ENCODE measurements around the gene ADARB2.

The ADARB2 gene

DNA sequence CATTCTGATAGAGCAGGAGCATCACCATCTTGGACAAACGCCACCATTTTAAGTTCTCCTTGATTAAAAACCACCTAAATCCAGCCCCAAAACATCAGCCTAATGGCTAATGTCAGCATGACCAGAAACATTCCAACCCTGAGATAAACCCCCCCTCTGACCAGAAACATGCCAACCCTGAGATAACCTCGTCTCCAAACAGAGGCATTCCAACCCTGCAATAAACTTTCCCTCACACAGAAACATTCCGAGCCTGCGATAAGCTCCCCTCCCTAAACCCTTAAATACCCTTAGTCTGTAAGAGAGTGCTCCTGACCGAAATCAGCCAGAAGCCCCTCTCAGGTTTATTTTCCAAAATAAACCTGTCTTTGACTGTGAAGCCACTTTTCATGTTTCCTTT lies 76.5 kb downstream of the ADARB2 start:
- no peak for DNase-seq

GRCh38 chr10:1660386-1660785 lies 76.9 kb downstream of the ADARB2 start:
- no peak for DNase-seq

DNA sequence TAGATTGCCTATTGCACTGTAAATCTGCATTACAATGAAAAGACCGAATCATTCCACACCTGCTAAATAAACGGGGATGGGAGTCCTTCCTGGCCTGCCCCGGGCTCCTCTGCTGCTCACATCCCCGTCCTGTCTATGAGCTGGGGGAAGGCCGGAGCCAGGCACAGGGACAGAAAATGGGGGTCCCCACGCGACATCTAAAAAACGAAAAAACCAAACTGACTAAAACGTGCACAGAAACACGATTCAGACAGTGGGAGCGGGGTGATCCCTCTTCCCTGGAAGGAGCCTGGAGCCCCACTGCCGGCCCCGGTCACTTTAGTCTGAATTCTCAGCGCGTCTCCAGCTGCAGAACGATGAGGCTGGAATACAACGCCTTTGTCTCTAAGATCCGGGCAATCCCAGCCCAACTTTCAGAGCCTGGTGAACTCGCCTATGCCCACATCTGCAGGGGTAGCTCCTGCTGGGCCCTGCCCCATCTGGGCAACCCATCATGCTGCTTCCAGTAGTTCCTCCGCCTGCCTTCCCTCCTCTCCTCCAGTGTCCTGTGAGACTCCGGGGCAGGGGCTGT lies 78.0 kb downstream of the ADARB2 start:
- no peak for DNase-seq

GRCh38 chr10:1658658-1659057 lies 78.7 kb downstream of the ADARB2 start:
- no peak for DNase-seq

DNA sequence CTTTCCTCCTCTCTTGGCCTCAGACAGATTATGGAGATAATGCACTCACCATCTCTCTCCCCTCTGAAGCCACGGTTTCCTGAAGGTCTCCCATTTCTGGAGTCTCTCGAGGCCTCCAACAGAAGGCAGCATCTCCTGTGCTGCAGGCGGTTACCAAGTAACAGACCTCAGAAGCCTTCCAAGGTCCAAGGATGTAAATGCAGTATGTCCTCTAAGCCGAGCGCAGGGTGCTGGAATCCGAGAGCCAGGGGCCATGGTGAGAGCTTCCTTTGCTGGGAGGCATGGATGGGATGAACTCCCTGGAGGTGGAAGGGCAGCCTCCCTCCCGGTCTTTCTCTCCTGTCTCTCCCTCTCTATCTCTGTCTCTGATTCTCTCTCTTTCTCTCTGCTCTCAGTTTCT lies 79.8 kb downstream of the ADARB2 start:
- no peak for DNase-seq

GRCh38 chr10:1655367-1655766 lies 82.0 kb downstream of the ADARB2 start:
- no peak for DNase-seq

- DNase-seq, result no peak
Observed at GRCh38 chr10:1654811-1655356, 82.4 kb downstream of the ADARB2 start.

DNA sequence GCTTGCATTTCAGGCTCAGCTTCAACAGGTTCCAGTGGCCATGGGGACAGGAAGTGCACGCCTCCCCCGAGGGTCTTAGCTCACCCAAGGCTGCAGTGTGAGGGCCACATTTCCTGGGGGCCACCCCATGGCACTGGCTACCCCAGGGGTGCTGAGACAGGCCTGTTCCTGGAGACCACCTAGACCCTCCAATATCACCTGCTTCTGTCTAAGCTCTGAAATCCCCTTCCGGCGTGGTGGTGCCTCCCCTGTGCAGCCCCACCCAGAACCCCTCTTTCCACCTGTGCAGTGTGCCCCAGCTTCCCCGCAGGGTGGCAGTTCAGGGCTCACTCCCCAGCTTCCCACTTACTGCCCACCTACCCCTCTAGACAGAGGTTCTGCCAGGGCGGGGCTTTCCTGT lies 83.1 kb downstream of the ADARB2 start:
- no peak for DNase-seq

- no peak for DNase-seq
Observed at GRCh38 chr10:1653321-1653720, 84.0 kb downstream of the ADARB2 start.

GRCh38 chr10:1652151-1652550 lies 85.2 kb downstream of the ADARB2 start:
- DNase-seq, result no peak

DNA sequence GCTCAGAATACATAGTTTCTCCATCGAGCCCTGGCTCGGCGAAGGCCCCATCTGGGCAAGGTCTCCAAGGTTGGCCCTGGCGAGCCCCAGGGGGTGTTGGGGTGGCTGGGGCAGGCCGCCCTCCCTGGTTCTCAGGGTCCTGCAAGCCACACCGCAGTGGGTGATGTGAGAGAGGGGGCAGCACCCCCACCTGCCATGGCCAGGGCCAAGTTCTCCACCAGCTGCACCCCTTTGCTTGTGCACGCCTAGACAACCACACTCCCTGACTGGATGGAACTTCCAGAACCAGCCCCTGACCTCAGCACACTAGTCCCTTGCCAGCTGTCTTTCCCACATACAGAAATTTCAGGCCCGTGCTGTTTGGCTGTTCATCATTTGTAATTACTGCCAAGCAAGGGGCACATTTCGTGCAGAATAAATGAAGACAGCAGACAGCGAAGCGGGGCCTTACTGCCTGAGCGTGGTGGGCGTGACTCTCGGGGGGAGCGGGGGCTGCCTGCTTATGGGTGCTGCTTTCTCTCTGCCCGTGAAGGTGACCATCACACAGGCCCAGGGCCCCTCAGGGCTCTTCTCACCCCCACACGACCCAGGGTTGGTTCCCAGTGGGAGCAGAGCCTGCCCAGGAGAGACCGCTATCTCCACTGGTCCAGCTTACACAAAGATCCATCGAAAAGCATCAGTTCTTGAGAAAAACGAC lies 85.9 kb downstream of the ADARB2 start:
- no peak for DNase-seq

DNA sequence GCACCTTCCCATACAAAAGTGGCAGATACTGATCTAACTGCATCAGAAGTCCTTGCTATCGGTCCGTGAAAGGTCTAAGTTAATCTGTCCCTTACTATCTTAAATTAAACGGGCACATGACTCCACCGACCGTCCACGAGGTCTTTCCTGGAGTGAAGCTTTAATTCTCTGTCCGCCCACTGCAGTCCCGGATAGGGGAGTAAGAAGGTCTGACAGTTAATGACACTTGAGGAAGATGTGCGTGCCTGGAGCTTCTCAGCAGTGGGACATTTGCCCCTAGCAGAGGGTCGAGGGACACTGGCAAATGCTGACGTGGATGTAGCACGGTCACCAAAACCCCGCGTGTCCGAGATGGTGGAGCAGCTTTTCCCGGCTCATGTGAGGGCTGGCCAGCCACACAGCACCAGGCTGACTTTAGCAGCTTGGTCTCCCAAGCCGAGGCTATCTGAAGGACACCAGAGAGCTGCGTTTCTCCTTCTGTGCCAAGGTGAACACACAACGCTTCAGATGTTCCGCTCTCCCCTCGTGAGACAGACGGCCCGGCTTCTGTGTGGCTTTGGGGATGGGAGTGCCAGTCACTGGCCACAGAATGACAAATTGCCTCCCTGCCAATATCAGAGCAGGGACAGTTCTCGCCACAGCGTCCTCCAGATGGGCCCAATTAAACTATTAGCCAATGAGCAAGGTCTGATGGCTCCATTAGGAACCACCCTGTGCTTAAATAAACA lies 86.6 kb downstream of the ADARB2 start:
- no peak for DNase-seq

DNA sequence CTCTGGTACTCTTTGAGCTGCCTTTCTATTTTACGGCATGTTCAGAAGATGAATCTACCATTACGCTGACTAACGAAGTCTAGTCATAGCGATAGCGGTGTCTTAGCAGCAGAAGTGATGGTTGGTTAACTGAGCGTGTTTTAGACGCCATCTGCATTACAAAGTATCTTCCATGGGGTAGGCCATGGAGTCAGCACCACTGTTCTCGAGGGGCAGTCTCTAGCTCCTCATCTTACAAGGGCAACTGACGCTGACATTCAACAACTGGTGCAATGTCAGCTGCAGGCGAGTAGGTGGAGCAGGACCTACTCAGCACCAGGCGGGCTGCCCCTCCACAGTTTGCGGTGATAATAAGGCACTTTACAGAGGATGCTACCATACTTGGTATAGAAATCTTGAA lies 88.7 kb downstream of the ADARB2 start:
- DNase-seq, result no peak

DNA sequence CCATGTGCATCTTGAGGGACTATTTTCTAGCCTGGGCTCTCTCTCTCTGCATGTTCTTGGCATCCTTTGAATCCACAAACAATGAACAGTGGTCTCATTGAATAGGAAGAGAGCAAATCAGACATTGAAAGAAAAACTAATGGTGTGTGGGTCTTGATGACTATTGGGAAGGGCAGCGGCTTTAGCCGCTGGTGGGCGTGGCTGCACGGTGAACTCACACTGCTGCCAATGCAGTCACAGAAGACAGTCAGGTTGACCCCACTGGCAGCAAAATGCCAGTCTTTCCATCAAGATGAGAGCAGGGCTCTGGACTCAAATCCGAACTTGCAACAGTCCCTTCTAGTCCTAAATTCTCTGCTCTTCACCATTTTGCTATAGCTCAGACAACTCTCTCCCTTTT lies 91.0 kb downstream of the ADARB2 start:
- DNase-seq, result no peak

DNA sequence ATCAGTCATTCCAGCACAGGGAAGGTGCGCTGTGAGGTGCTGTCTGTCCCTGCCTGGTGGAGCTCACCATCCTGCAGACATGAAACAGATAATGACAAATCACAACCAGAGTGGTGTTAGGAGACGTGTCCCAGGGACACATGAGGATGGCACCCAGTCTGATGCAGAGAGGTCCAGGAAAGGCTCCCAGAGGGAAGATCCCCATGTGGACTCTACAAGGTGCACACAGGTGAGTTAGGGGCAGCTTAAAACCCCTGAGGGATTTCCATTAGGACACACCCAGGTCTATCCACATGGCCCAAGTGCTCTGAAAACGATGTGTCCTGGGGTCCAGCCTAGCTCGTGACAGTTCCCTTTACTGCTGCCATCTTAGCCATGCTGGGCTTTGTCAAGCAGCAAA lies 91.4 kb downstream of the ADARB2 start:
- no peak for DNase-seq

DNA sequence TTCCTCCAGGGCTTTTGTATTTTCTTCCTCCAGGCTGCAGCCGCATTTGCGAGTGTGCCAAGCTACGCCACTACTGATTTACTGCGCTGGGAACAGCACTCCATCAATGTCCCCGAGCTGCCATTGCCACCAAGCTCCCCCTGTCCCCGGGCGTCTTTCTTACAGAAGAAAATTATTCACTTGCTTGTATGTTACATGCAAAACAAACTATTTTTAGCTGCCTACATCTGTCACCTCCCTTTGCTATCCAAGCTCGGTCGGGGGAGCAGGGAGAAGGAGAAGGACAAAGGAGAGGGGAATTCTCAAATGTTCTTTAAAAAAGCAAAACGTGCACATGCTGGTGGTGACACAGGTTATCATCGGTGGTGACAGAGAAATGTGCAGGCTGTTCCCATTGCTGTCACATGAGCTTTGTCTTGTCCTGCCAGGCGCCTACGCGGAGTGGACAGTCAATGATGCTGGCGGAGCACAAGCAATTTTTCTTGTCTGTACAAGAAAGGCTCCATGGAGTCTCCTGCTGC lies 93.1 kb downstream of the ADARB2 start:
- no peak for DNase-seq

DNA sequence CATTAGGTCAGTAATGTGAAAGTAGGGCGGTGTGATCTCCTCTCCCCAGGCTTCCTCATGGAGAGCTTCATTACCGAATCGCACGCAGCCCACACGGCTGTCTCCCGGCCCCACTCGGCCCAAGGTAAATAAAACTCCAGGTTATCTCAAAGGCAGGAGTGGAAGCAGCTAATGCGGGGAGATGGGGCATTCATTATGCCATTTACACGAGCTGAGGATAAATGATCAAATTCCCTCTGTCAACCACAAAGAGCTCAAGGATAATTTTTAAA lies 93.5 kb downstream of the ADARB2 start:
- no peak for DNase-seq

GRCh38 chr10:1643161-1643907 lies 94.0 kb downstream of the ADARB2 start:
- DNase-seq, result no peak

DNA sequence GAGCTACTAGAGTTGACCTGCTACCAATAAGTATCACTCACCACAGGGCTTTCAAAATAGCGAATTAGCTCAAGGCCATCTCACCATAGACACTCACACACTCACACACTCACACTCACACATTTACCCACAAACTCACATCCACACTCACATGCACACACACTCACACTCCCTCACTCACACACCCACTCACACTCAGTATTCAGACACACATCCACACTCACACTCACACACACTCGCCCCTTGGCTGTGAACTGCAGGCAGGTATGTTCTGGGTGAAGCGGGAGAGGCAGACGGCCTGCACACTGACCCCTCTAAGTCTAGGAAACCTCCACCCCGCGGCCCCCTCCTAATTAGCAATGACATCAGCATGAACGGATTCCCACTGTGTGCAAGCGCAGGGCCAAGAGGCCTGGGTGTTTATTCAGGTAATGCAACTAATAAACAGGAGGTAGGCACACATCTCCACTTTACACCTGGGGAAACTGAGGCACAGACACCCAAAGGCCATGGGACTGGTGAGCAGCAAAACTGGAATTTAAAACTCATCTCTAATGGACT lies 94.6 kb downstream of the ADARB2 start:
- DNase-seq, result no peak

DNA sequence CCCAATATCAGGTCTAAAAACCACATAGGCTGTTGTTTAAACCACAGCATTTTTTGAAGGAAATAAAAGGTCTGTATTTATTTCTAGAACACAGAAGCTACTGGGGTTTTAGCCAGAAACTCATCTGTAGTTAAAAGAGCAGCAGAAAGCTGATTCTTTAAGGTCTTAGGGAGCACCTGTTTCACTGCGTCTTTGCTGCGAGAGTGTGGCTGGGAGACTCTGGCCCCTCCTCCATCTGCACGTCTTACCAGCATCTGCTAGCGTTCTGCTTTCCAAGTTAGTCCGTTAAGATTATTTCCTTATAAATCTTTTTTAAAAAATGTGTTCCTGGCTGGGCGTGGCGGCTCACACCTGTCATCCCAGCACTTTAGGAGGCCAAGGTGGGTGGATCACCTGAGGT lies 95.9 kb downstream of the ADARB2 start:
- no peak for DNase-seq

DNA sequence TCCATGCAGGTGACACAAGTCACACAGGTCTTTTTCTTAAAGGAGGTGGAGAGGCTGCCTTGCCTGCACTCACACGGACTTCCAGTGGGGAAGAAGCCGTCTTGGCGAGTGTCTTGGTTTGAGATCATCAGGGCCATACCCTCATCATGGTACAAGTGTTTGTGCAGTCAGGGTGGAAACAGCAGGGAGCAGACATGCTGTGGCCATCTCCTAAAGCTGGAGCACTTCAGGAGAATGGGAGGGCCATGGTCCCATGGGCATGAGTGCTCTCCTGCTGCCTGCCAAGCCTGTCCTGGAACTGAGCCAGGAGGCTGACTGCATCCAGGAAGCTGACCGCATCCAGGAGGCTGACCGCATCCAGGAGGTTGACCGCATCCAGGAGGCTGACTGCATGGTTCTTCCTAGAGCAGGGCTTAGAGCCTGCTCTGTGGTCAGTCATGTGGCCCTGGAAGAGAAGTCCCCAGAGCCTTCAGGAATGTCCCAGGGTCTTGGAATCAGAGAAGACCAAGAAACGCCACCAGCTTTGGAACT lies 98.4 kb downstream of the ADARB2 start:
- DNase-seq, result no peak

- no peak for DNase-seq
Observed at GRCh38 chr10:1635340-1635739, 102.0 kb downstream of the ADARB2 start.

DNA sequence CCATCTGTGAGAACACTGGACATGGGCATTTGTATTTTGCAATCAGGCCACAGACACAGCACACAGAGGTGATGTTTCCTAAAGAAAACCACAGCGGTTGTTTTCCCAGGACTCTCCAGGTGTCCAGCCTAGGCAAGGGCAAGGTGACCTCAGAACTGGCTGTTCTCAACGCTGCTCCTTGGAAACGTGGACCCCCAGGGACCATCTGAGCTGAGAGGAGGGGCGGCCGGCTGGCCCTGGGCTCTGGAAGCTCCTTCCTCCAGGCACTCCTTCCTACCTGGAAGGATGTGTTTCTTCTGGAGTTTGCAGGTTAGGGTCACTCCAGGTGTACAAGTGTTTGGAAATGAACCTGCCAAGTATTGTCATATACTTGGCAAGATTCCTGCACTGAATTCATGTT lies 103.1 kb downstream of the ADARB2 start:
- no peak for DNase-seq

All from DMS 273 treated with DMSO at 0.1 percent for 48 hours (cell line).